Measurements from ENCODE around the gene SHE. TPM values are rescaled to one million over a fixed set of nuclear protein-coding genes. Genes with fewer than 3 reads are reported as not detected.

The SHE gene
- total and polyA plus RNA-seq, 10 of the 15 experiments (the other 5 are each of a cell fraction or from before 2014, with no cell fraction given), result under 0.01 to 0.05 (median 0.03) TPM; not detected in 3

DNA sequence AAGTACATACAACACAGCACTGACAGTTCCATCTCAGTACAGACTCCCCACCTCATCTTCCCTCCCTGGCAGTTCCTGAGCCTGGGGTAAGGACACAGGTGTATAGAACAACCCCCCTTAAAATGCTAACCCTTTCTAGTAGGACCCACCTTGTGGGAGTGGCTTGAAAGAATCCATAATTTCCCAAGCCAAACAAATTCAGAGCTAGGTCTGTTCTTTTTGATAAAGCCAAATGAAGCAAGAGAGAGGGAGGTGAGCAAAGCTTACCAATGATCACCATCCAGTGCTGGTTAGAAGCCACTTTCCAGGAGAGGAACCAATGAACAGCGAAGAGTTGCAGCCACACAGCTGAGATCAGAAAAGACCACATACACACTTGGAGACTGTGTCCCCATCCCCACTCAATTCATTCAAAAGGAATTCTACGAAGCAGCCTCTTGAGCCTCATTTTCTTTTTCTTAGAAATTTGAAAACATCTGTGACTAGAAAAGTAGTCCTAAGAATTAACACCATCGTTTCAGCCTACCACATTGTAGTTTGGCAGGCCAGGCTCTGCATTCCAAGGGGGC lies 47.1 kb upstream of the SHE start:
- Histone ChIP-seq H3K9me3 (replicated peaks; ENCODE audit: control insufficient read depth, insufficient read depth, low read length) (no peaks in the 10 kb centered on the region), H3K79me2 (ENCODE audit: control insufficient read depth, insufficient read depth, low read length) (no peaks in the 10 kb centered on the region; the same call in 1 of the 2 replicates), H3K36me3 (ENCODE audit: control insufficient read depth in 2 of 2, insufficient read depth in 2 of 2, low read length in 1 of 2) (peaks cover 32 to 43% of the 10 kb centered on the region in 2 experiments), H3K9ac (ENCODE audit: control insufficient read depth, insufficient read depth, low read length) (no peak overlapping the region), H3K4me3 (0 out of 2 replicates have a peak overlapping the region, but pooled peaks have one; percentile 8), H3K27me3 (replicated peaks in 1 of 2; ENCODE audit: control insufficient read depth in 2 of 2, insufficient read depth in 2 of 2, low read length in 1 of 2) (no peaks in the 10 kb centered on the region), H3K4me1 (ENCODE audit: control insufficient read depth, insufficient read depth, low read length) (peaks cover 16% of the 10 kb centered on the region), H3K4me2 (ENCODE audit: control insufficient read depth, insufficient read depth) (peak overlapping the region; percentile 26), H4K20me1 (ENCODE audit: control insufficient read depth, insufficient read depth) (peaks cover 6% of the 10 kb centered on the region; the same call in 1 of the 2 replicates), H3K27ac (ENCODE audit: control insufficient read depth, insufficient read depth) (no peak overlapping the region), H2AFZ (ENCODE audit: control insufficient read depth, low read depth, low read length) (no peak overlapping the region)
- TF ChIP-seq POLR2AphosphoS5 (IDR thresholded peaks at IDR 0.05; ENCODE audit: low read length) (peak; percentile 56), PAX8 (IDR thresholded peaks at IDR 0.05) (no peak), TARDBP (IDR thresholded peaks at IDR 0.05; ENCODE audit: borderline replicate concordance) (no peak), ZNF207 (IDR thresholded peaks at IDR 0.05; ENCODE audit: borderline replicate concordance) (no peak)
- TF ChIP-seq, protein P1, sequence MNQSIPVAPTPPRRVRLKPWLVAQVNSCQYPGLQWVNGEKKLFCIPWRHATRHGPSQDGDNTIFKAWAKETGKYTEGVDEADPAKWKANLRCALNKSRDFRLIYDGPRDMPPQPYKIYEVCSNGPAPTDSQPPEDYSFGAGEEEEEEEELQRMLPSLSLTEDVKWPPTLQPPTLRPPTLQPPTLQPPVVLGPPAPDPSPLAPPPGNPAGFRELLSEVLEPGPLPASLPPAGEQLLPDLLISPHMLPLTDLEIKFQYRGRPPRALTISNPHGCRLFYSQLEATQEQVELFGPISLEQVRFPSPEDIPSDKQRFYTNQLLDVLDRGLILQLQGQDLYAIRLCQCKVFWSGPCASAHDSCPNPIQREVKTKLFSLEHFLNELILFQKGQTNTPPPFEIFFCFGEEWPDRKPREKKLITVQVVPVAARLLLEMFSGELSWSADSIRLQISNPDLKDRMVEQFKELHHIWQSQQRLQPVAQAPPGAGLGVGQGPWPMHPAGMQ (IDR thresholded peaks at IDR 0.05; ENCODE audit: borderline replicate concordance), result no peak
- 93% methylated on average over 3 of the region's 3 CpGs for WGBS (ENCODE audit: insufficient coverage, insufficient replicate concordance, low lambda C conversion rate, missing lambda C conversion rate)
- intact Hi-C loops (cut with micrococcal nuclease; ENCODE audit: unreplicated experiment), result loop anchor here (5.0 kb wide), 1 partner anchor 212 kb away; no protein-coding TSS in a partner anchor
- peak; percentile 47 for FAIRE-seq
- no peak for DNase-seq (ENCODE audit: low read depth, low spot score)
- RAD21 ChIA-PET (ENCODE audit: unreplicated experiment), result interaction anchor here (0.6 to 7.0 kb wide), 2 partner anchors 66 to 130 kb away, joined by 3 to 189 read pairs; no protein-coding TSS in a partner anchor
- SMC1A ChIA-PET (ENCODE audit: uncharacterized antibody, unreplicated experiment), result interaction anchor here (0.9 to 6.9 kb wide), 3 partner anchors 8 to 214 kb away, joined by 3 to 151 read pairs (median 4); no protein-coding TSS in a partner anchor
- ATAC-seq, result no peak
- CTCF ChIA-PET, result interaction anchor here (1.2 to 6.1 kb wide), 4 partner anchors 10 to 107 kb away, joined by 3 to 302 read pairs (median 6); no protein-coding TSS in a partner anchor
- POLR2A ChIA-PET, result interaction anchor here (0.6 kb wide), 1 partner anchor 783 kb away, joined by 5 read pairs; no protein-coding TSS in a partner anchor
- in situ Hi-C loops (cut with MboI), result no loop called here
- no TSS peak for BruUV-seq (replicated peaks)

Data from GM12878 (cell line).